AG04450 (cell line): ENCODE data around the gene M1AP. TPM values are rescaled to one million over a fixed set of nuclear protein-coding genes. Genes with fewer than 3 reads are reported as not detected.
A peak's percentile ranks its signal among the peaks of the same experiment; 100 is the strongest.

Experiments used
- CTCF ChIA-PET: fragments of 300-600, 350-600 bp; formaldehyde crosslinking; extraction: SDS; loops from one replicate; lab custom pipeline; 2022; ENCODE audit warnings: antibody characterized with exemption, inconsistent platforms; lab: Charles Lee
- POLR2A ChIA-PET: fragments of 350-600 bp; formaldehyde crosslinking; extraction: SDS; loops from one replicate; lab custom pipeline; 2021; ENCODE audit warnings: antibody characterized with exemption, inconsistent platforms; lab: Yijun Ruan, JAX
- DNase-seq: peaks from one replicate; pipeline ENCODE4 v3.0.0-alpha.2; 2011; ENCODE audit warnings: low read depth, low spot score
- H3K27ac ChIP-seq: one replicate; pipeline ENCODE4 v1.5.1; 2012; ENCODE audit warnings: low read depth, low read length, control low read depth
- H3K27me3 ChIP-seq: one replicate; pipeline ENCODE4 v1.6.0; 2012; ENCODE audit warnings: low read length; ENCODE audit not compliant: control insufficient read depth, insufficient read depth
- H3K4me3 ChIP-seq: 2 replicates; pipeline ENCODE4 v1.5.1; 2011; ENCODE audit warnings: mild to moderate bottlenecking, low read depth, low read length, control low read depth
- H3K9me3 ChIP-seq: 2 replicates; pipeline ENCODE4 v1.5.1; 2012; ENCODE audit warnings: low read length; ENCODE audit not compliant: control insufficient read depth, insufficient read depth
- CTCF ChIP-seq: IDR thresholded peaks from 2 replicates; pipeline ENCODE4 v1.5.1; 2011; ENCODE audit warnings: low read depth, low read length, control low read depth, inconsistent platforms
- polyA plus RNA-seq: library from polyadenylated mRNA; depleted of rRNA; stranded (reverse); fragments of >200 nt; gene quantifications from 2 replicates; pipeline ENCODE4 v1.2.3, GENCODE V29; 2011

The M1AP gene
- polyA plus RNA-seq, 1 experiment = 0.07 TPM

- no peak for TF ChIP-seq CTCF
- H3K4me3 ChIP-seq = no peak overlapping the region
- no peaks in the 10 kb centered on the region for H3K9me3 ChIP-seq
- no peak for DNase-seq
- H3K27ac ChIP-seq = no peak overlapping the region
- ChIA-PET CTCF (interaction anchor here (1.2 to 1.8 kb wide), 3 partner anchors 20 to 183 kb away, joined by 3 to 20 read pairs (median 3); no protein-coding TSS in a partner anchor), POLR2A (no interaction called here)
- H3K27me3 ChIP-seq = no peaks in the 10 kb centered on the region
Measured at GRCh38 chr2:74693668-74694067, 45.5 kb upstream of the M1AP start.

GRCh38 chr2:74693213-74693612 lies 45.1 kb upstream of the M1AP start:
- Histone ChIP-seq H3K27ac (no peak overlapping the region), H3K27me3 (no peaks in the 10 kb centered on the region), H3K9me3 (no peaks in the 10 kb centered on the region), H3K4me3 (no peak overlapping the region)
- DNase-seq = no peak
- CTCF ChIA-PET = interaction anchor here (0.9 to 3.0 kb wide), 3 partner anchors 22 to 182 kb away, joined by 3 to 148 read pairs (median 29); no protein-coding TSS in a partner anchor
- POLR2A ChIA-PET = no interaction called here
- TF ChIP-seq CTCF = no peak

GRCh38 chr2:74691929-74692328 lies 43.8 kb upstream of the M1AP start:
- POLR2A ChIA-PET = no interaction called here
- no peak overlapping the region for H3K27ac ChIP-seq
- DNase-seq = no peak
- no peak overlapping the region for H3K4me3 ChIP-seq
- no peaks in the 10 kb centered on the region for H3K27me3 ChIP-seq
- CTCF ChIA-PET = interaction anchor here (0.9 to 3.0 kb wide), 11 partner anchors 10 to 508 kb away, joined by 3 to 148 read pairs (median 6); partner anchors contain the start of gene TACR1
- H3K9me3 ChIP-seq = no peaks in the 10 kb centered on the region
- TF ChIP-seq CTCF = no peak

DNA sequence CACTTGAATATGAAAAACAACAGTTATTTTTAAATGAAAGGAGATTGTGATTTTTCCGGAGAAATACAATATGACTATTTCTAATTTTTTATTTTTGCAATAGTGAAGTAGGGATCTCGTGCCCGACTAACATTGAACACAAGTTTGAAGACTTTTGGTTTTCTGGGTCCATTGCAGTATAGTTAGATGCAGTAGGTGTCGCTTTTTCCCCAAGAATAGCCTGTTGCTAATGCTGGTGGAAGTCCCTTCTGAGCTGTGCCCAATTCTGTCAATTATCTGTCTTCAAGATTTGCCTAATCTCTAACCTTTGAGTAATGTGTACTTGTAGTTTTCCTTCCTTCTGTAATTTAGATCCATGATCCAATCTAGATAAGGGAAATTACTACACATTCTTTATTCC lies 42.4 kb upstream of the M1AP start:
- ChIA-PET POLR2A (interaction anchor here (0.6 kb wide), 1 partner anchor 184 kb away, joined by 3 read pairs; no protein-coding TSS in a partner anchor), CTCF (interaction anchor here (0.6 to 3.0 kb wide), 28 partner anchors 9 to 792 kb away, joined by 3 to 148 read pairs (median 4); partner anchors contain the start of gene TACR1)
- Histone ChIP-seq H3K27me3 (no peaks in the 10 kb centered on the region), H3K9me3 (no peaks in the 10 kb centered on the region), H3K27ac (no peak overlapping the region), H3K4me3 (no peak overlapping the region)
- peak; percentile 41 for DNase-seq
- peak; percentile 88 for TF ChIP-seq CTCF

DNA sequence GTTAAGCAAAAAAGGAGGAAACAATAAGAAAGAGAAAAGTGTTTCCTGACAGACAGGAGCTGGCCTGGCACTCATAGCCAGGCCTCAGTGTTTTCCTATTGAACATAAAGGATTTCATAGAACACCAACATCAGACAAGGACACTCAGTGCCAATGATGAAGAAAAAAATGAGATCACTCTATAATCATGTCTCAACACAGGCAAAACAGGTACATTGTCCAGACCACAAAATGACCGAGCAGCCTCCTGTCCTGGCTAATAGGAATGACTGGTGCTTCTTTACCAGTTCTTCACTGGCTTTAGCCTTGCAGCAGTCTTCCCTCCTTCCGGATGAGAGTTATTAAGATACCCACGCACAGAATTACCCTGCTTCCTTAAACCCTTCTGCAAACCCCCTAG lies 41.5 kb upstream of the M1AP start:
- no peak overlapping the region for H3K27ac ChIP-seq
- peaks cover 3% of the 10 kb centered on the region for H3K27me3 ChIP-seq
- H3K9me3 ChIP-seq = no peaks in the 10 kb centered on the region
- ChIA-PET CTCF (interaction anchor here (1.0 to 3.5 kb wide), 2 partner anchors 184 to 186 kb away, joined by 3 to 59 read pairs; no protein-coding TSS in a partner anchor), POLR2A (no interaction called here)
- no peak overlapping the region for H3K4me3 ChIP-seq
- no peak for TF ChIP-seq CTCF
- DNase-seq = no peak
